CD4-positive, alpha-beta T cell treated with Interleukin-17A for 1 hour (primary cell): ENCODE measurements around the gene DCXR.

ENCODE experiments used
- DNase-seq: peaks from one replicate; pipeline ENCODE4 v3.0.0-alpha.2; 2020

Gene DCXR

GRCh38 chr17:82072827-82073226 lies 35.3 kb upstream of the DCXR start:
- no peak for DNase-seq

- no peak for DNase-seq
Measured at GRCh38 chr17:82070611-82071010, 33.1 kb upstream of the DCXR start.

GRCh38 chr17:82065638-82066303 lies 28.3 kb upstream of the DCXR start, which contains the start of gene DUS1L:
Gene DUS1L (minus strand): TSS chr17:82065804. CDS start chr17:82065059, 745 bp downstream.
- peak; percentile 75 for DNase-seq

GRCh38 chr17:82065193-82065637 lies 27.7 kb upstream of the DCXR start:
- no peak for DNase-seq

- no peak for DNase-seq
Measured at GRCh38 chr17:82064433-82065192, 27.1 kb upstream of the DCXR start.

GRCh38 chr17:82063424-82064415 lies 26.2 kb upstream of the DCXR start:
- no peak for DNase-seq

GRCh38 chr17:82062984-82063368 lies 25.5 kb upstream of the DCXR start:
- DNase-seq, result no peak

- DNase-seq, result no peak
Measured at GRCh38 chr17:82062076-82062983, 24.8 kb upstream of the DCXR start.

GRCh38 chr17:82061047-82061925 lies 23.8 kb upstream of the DCXR start:
- DNase-seq, result no peak

- no peak for DNase-seq
Measured at GRCh38 chr17:82060614-82061013, 23.1 kb upstream of the DCXR start.

GRCh38 chr17:82060001-82060380 lies 22.5 kb upstream of the DCXR start:
- DNase-seq, result no peak

- DNase-seq, result no peak
Measured at GRCh38 chr17:82059272-82060000, 21.9 kb upstream of the DCXR start.

- no peak for DNase-seq
Measured at GRCh38 chr17:82058855-82059249, 21.4 kb upstream of the DCXR start.

- DNase-seq, result no peak
Measured at GRCh38 chr17:82058230-82058854, 20.8 kb upstream of the DCXR start.

GRCh38 chr17:82056729-82057621 lies 19.5 kb upstream of the DCXR start:
- DNase-seq, result no peak

GRCh38 chr17:82055965-82056728 lies 18.6 kb upstream of the DCXR start:
- DNase-seq, result no peak

GRCh38 chr17:82055023-82055964 lies 17.8 kb upstream of the DCXR start:
- no peak for DNase-seq
